OCI-LY3 (cell line): ENCODE measurements around the gene NRF1.

Experiments used
- EZH2phosphoT487 ChIP-seq: fragments of 200-600 bp; shearing (Covaris generic); IDR thresholded peaks from 2 replicates; pipeline ENCODE4 v1.6.1; 2018; ENCODE audit warnings: antibody characterized with exemption, mixed run types, low read depth
- TF ChIP-seq, protein P1 (sequence below): fragments of 200-600, 300-600 bp; sonication (generic); IDR thresholded peaks from 2 replicates; pipeline ENCODE4 v1.5.1; 2014; ENCODE audit warnings: antibody characterized with exemption, low read length, low read depth

- TF ChIP-seq, protein P1, sequence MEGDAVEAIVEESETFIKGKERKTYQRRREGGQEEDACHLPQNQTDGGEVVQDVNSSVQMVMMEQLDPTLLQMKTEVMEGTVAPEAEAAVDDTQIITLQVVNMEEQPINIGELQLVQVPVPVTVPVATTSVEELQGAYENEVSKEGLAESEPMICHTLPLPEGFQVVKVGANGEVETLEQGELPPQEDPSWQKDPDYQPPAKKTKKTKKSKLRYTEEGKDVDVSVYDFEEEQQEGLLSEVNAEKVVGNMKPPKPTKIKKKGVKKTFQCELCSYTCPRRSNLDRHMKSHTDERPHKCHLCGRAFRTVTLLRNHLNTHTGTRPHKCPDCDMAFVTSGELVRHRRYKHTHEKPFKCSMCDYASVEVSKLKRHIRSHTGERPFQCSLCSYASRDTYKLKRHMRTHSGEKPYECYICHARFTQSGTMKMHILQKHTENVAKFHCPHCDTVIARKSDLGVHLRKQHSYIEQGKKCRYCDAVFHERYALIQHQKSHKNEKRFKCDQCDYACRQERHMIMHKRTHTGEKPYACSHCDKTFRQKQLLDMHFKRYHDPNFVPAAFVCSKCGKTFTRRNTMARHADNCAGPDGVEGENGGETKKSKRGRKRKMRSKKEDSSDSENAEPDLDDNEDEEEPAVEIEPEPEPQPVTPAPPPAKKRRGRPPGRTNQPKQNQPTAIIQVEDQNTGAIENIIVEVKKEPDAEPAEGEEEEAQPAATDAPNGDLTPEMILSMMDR: no peak
- no peak for TF ChIP-seq EZH2phosphoT487
Measured at GRCh38 chr7:129776362-129776722, 164.8 kb downstream of the NRF1 start.
